GM12878 (cell line): ENCODE data around the gene TLCD3B. TPM values are rescaled to one million over a fixed set of nuclear protein-coding genes. Genes with fewer than 3 reads are reported as not detected.

ENCODE experiments used
- ATAC-seq: fragments of 200-7000 bp; cut with Tn5 transposase; 3 replicates; pipeline ENCODE4 v1.9.1; 2020; ENCODE audit warnings: mild to moderate bottlenecking, moderate library complexity
- BruUV-seq: library from RNA; stranded (reverse); fragments of 400-500 nt; replicated peaks from 2 replicates; lab custom pipeline; 2021; lab: Mats Ljungman, UMichigan
- CTCF ChIA-PET: fragments of 300-600 bp; sonication (Branson Sonifier 250); formaldehyde crosslinking; extraction: SDS; loops from one replicate; lab custom pipeline; 2021; ENCODE audit warnings: inconsistent platforms; lab: Yijun Ruan, JAX
- POLR2A ChIA-PET: fragments of 350-600 bp; formaldehyde crosslinking; extraction: SDS; loops from one replicate; lab custom pipeline; 2021; ENCODE audit warnings: inconsistent platforms; lab: Charles Lee
- RAD21 ChIA-PET: fragments of 300-600 bp; sonication (Branson Sonifier 250); formaldehyde crosslinking; loops from one replicate; lab custom pipeline; 2023; ENCODE audit warnings: antibody characterized with exemption; ENCODE audit not compliant: unreplicated experiment; lab: Charles Lee
- SMC1A ChIA-PET: fragments of 300-600 bp; sonication (Branson Sonifier 250); formaldehyde crosslinking; loops from one replicate; lab custom pipeline; 2023; ENCODE audit not compliant: unreplicated experiment, uncharacterized antibody; lab: Charles Lee
- DNase-seq: peaks from one replicate; pipeline ENCODE4 v3.0.0-alpha.2; 2011; ENCODE audit warnings: low read depth, low spot score
- FAIRE-seq: peaks from 3 replicates; lab custom pipeline; 2011; peaks lifted over from hg19 to GRCh38; lab: Jason Lieb, UNC
- H2AFZ ChIP-seq: 2 replicates; pipeline ENCODE4 v1.6.0; 2011; ENCODE audit warnings: low read depth, low read length, control low read depth; ENCODE audit not compliant: control insufficient read depth
- H3K27ac ChIP-seq: 2 replicates; pipeline ENCODE4 v1.5.1; 2011; ENCODE audit warnings: control low read depth; ENCODE audit not compliant: control insufficient read depth, insufficient read depth
- H3K27me3 ChIP-seq, 2 experiments: replicated peaks in 1 of 2; 2 replicates each; pipeline versions ENCODE4 v1.6.0 to v1.6.1; 2011; ENCODE audit warnings: low read length in 1 of 2; ENCODE audit not compliant: control insufficient read depth in 2 of 2, insufficient read depth in 2 of 2
- H3K36me3 ChIP-seq, 2 experiments: 2 replicates each; pipeline ENCODE4 v1.5.1; 2011; ENCODE audit warnings: low read length in 1 of 2; ENCODE audit not compliant: control insufficient read depth in 2 of 2, insufficient read depth in 2 of 2
- H3K4me1 ChIP-seq: 2 replicates; pipeline ENCODE4 v1.6.1; 2011; ENCODE audit warnings: mild to moderate bottlenecking, low read length, moderate library complexity, mixed read lengths; ENCODE audit not compliant: control insufficient read depth, insufficient read depth
- H3K4me2 ChIP-seq: 2 replicates; pipeline ENCODE4 v1.6.0; 2011; ENCODE audit warnings: control low read depth; ENCODE audit not compliant: control insufficient read depth, insufficient read depth
- H3K4me3 ChIP-seq: fragments of 200-600 bp; sonication (generic); 2 replicates; pipeline ENCODE4 v1.5.1; 2016
- H3K79me2 ChIP-seq: 2 replicates; pipeline ENCODE4 v1.6.0; 2011; ENCODE audit warnings: low read length; ENCODE audit not compliant: control insufficient read depth, insufficient read depth
- H3K9ac ChIP-seq: 2 replicates; pipeline ENCODE4 v1.8.0; 2011; ENCODE audit warnings: low read length, control low read depth, mixed read lengths; ENCODE audit not compliant: control insufficient read depth, insufficient read depth
- H3K9me3 ChIP-seq: replicated peaks from 3 replicates; pipeline ENCODE4 v1.5.1; 2011; ENCODE audit warnings: mild to moderate bottlenecking, low read length; ENCODE audit not compliant: control insufficient read depth, insufficient read depth
- H4K20me1 ChIP-seq: 2 replicates; pipeline ENCODE4 v1.6.0; 2011; ENCODE audit not compliant: control insufficient read depth, insufficient read depth
- CBX5 ChIP-seq: sonication (generic); IDR thresholded peaks from 2 replicates; pipeline ENCODE4 v1.6.1; 2016; ENCODE audit warnings: low read depth, moderate library complexity, mild to moderate bottlenecking, inconsistent platforms
- CHD2 ChIP-seq: IDR thresholded peaks from 2 replicates; pipeline ENCODE4 v1.6.1; 2011; ENCODE audit warnings: low read depth, low read length, improper control_type of control experiment, borderline replicate concordance
- HDGF ChIP-seq: fragments of 450-650 bp; IDR thresholded peaks from 2 replicates; pipeline ENCODE4 v1.6.1; 2016; ENCODE audit warnings: antibody characterized with exemption
- LARP7 ChIP-seq: fragments of 450-650 bp; IDR thresholded peaks from 2 replicates; pipeline ENCODE4 v1.6.1; 2017; ENCODE audit warnings: mild to moderate bottlenecking
- SMAD1 ChIP-seq: fragments of 450-650 bp; IDR thresholded peaks from 2 replicates; pipeline ENCODE4 v1.6.1; 2018; ENCODE audit warnings: mild to moderate bottlenecking, low read depth; ENCODE audit not compliant: partially characterized antibody
- TAF1 ChIP-seq: IDR thresholded peaks from 2 replicates; pipeline ENCODE4 v1.6.1; 2011; ENCODE audit warnings: mild to moderate bottlenecking, low read depth, low read length, borderline replicate concordance
- WGBS: methylation state at CpG from one replicate; pipeline ENCODE4 v1.1.6; 2016; ENCODE audit warnings: low lambda C conversion rate; ENCODE audit not compliant: insufficient replicate concordance, insufficient coverage; ENCODE audit errors: missing lambda C conversion rate; 5-methylcytosine and 5-hydroxymethylcytosine counted together
- in situ Hi-C: fragments of 300-500 bp; cut with MboI; formaldehyde crosslinking; loops from 9 replicates; pipeline ENCODE4 v1.14.3; 2018; ENCODE audit warnings: mixed read lengths
- intact Hi-C: fragments of 100-400 bp; cut with micrococcal nuclease; formaldehyde crosslinking; loops from one replicate; pipeline ENCODE4 v1.14.2; 2022; ENCODE audit not compliant: unreplicated experiment
- polyA plus RNA-seq, 11 experiments: library from polyadenylated mRNA; depleted of rRNA in 4 of 11; unstranded in 6 of 11; stranded (reverse) in 5 of 11; fragments of >200 nt; fragmentation: Nextera tagmentation in 4 of 11; fragmentation: Illumina TruSeq in 1 of 11; extraction: Ambion mirVana in 4 of 11; extraction: Trizol in 1 of 11; gene quantifications; 1 replicate in 1 of 11; 2 replicates in 10 of 11; pipeline versions ENCODE4 v1.2.1 to v1.2.3, GENCODE V29; 2011 to 2016; ENCODE audit warnings: inconsistent platforms in 2 of 11, missing spikeins in 2 of 11, low read depth in 1 of 11
- total RNA-seq, 4 experiments: library from RNA; depleted of rRNA in 3 of 4; stranded (reverse); fragments of >200 nt in 3 of 4; fragmentation: Illumina TruSeq in 1 of 4; extraction: Trizol in 1 of 4; gene quantifications; 2 replicates each; pipeline versions ENCODE4 v1.2.1 to v1.2.3, GENCODE V29; 2013 to 2021
- TF ChIP-seq, protein P1 (sequence below): IDR thresholded peaks from 2 replicates; pipeline ENCODE4 v1.6.1; 2012; ENCODE audit warnings: low read length, inconsistent platforms

TLCD3B gene
- total and polyA plus RNA-seq, 10 of the 15 experiments (the other 5 are each of a cell fraction or from before 2014, with no cell fraction given), result 0.05 to 0.51 (median 0.18) TPM; not detected in 4

DNA sequence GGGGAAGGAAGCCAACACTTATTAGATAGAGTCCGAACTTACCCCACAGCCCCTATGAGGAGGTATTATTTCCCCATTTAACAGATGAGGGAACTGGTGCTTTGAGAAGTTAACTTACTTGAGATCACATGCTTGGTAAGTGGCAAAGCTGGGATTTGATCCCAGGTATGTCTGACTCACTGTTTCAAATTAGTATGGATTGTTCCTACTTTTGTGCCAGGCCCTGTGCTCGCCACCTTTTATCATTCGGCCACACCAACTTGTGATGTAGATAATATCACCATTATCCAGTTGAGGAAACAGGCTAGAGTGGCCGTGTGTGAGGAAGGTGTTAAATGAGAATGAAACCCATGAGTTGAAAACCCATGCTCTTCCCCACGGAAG lies 46.3 kb downstream of the TLCD3B start:
- H3K27ac ChIP-seq, result no peak overlapping the region
- H3K4me1 ChIP-seq, result no peaks in the 10 kb centered on the region
- ATAC-seq (no peak), DNase-seq (no peak), FAIRE-seq (no peak)
- peaks cover 21 to 41% of the 10 kb centered on the region in 2 experiments for H3K36me3 ChIP-seq
- H3K27me3 ChIP-seq, result no peaks in the 10 kb centered on the region
- H2AFZ ChIP-seq, result no peak overlapping the region
- ChIA-PET RAD21 (no interaction called here), POLR2A (no interaction called here), SMC1A (no interaction called here), CTCF (no interaction called here)
- WGBS, result 88% methylated on average over 5 of the region's 5 CpGs
- H3K79me2 ChIP-seq, result no peaks in the 10 kb centered on the region
- no peak overlapping the region for H3K4me3 ChIP-seq
- intact Hi-C loops (no loop called here), in situ Hi-C loops (no loop called here)
- TF ChIP-seq SMAD1 (no peak), CHD2 (no peak), LARP7 (no peak), HDGF (no peak), CBX5 (no peak), TAF1 (no peak)
- TF ChIP-seq, protein P1, sequence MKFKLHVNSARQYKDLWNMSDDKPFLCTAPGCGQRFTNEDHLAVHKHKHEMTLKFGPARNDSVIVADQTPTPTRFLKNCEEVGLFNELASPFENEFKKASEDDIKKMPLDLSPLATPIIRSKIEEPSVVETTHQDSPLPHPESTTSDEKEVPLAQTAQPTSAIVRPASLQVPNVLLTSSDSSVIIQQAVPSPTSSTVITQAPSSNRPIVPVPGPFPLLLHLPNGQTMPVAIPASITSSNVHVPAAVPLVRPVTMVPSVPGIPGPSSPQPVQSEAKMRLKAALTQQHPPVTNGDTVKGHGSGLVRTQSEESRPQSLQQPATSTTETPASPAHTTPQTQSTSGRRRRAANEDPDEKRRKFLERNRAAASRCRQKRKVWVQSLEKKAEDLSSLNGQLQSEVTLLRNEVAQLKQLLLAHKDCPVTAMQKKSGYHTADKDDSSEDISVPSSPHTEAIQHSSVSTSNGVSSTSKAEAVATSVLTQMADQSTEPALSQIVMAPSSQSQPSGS, result no peak
- no peak overlapping the region for H3K9ac ChIP-seq
- no peaks in the 10 kb centered on the region for H3K9me3 ChIP-seq
- no peak overlapping the region for H3K4me2 ChIP-seq
- no TSS peak for BruUV-seq
- H4K20me1 ChIP-seq, result no peaks in the 10 kb centered on the region
